ENCODE measurements around the gene LRFN2.

GRCh38 chr6:40413239-40413638 lies 173.9 kb downstream of the LRFN2 start:
- TF ChIP-seq PKNOX1 (IDR thresholded peaks at IDR 0.05): no peak
- no peak for TF ChIP-seq L3MBTL2 (conservative IDR thresholded peaks at IDR 0.05)
- no peak for TF ChIP-seq FOXA1 (IDR thresholded peaks at IDR 0.05)
- TF ChIP-seq FOXK2 (IDR thresholded peaks at IDR 0.05): no peak
- no peak for TF ChIP-seq BHLHE40 (IDR thresholded peaks at IDR 0.05; ENCODE audit: borderline replicate concordance)
- no peak for TF ChIP-seq ELF4 (IDR thresholded peaks at IDR 0.05)
- no peak for TF ChIP-seq ZNF384 (IDR thresholded peaks at IDR 0.05)
- no peak for TF ChIP-seq SUZ12 (IDR thresholded peaks at IDR 0.05)
- no peak for TF ChIP-seq SP1 (IDR thresholded peaks at IDR 0.05)
